Measurements from ENCODE around the gene ADAT1.

The ADAT1 gene

GRCh38 chr16:75559564-75560372 lies 63.3 kb downstream of the ADAT1 start:
- no peak for ATAC-seq
- TF ChIP-seq CREB5 (CRISPR knock-in tag; IDR thresholded peaks at IDR 0.05; ENCODE audit: low read depth): no peak
- no peak for TF ChIP-seq POU6F1 (CRISPR knock-in tag; IDR thresholded peaks at IDR 0.05; ENCODE audit: borderline replicate concordance, low read depth)
- TF ChIP-seq ZC3H10 (CRISPR knock-in tag; IDR thresholded peaks at IDR 0.05): no peak
- no peak for TF ChIP-seq CSRNP3 (CRISPR knock-in tag; IDR thresholded peaks at IDR 0.05)
- TF ChIP-seq ESRRG (CRISPR knock-in tag; IDR thresholded peaks at IDR 0.05): no peak
- TF ChIP-seq SNAI2 (CRISPR knock-in tag; IDR thresholded peaks at IDR 0.05): no peak
- no peak for TF ChIP-seq OSR1 (CRISPR knock-in tag; IDR thresholded peaks at IDR 0.05)
- TF ChIP-seq ISL1 (CRISPR knock-in tag; IDR thresholded peaks at IDR 0.05): no peak
- no peak for TF ChIP-seq ZFP3 (CRISPR knock-in tag; IDR thresholded peaks at IDR 0.05)
- TF ChIP-seq ZNF8 (CRISPR knock-in tag; IDR thresholded peaks at IDR 0.05): no peak
- no peak for TF ChIP-seq TOX (CRISPR knock-in tag; IDR thresholded peaks at IDR 0.05; ENCODE audit: borderline replicate concordance)
- no peak for TF ChIP-seq GLIS3 (CRISPR knock-in tag; IDR thresholded peaks at IDR 0.05)
- TF ChIP-seq ARNTL (CRISPR knock-in tag; IDR thresholded peaks at IDR 0.05; ENCODE audit: borderline replicate concordance, low read depth): no peak

GRCh38 chr16:75558846-75559401 lies 64.2 kb downstream of the ADAT1 start:
- TF ChIP-seq TCF4 (CRISPR knock-in tag; IDR thresholded peaks at IDR 0.05; ENCODE audit: borderline replicate concordance): no peak
- TF ChIP-seq GLIS3 (CRISPR knock-in tag; IDR thresholded peaks at IDR 0.05): no peak
- TF ChIP-seq ZFP3 (CRISPR knock-in tag; IDR thresholded peaks at IDR 0.05): no peak
- no peak for ATAC-seq

GRCh38 chr16:75556431-75556950 lies 66.6 kb downstream of the ADAT1 start:
- no peak; the same call in 2 of the 3 replicates for ATAC-seq

More at GRCh38 chr16:75556431-75556950, 66.6 kb downstream of the ADAT1 start:
- TF ChIP-seq ISL1 (CRISPR knock-in tag; IDR thresholded peaks at IDR 0.05): no peak
- TF ChIP-seq ZNF70 (CRISPR knock-in tag; IDR thresholded peaks at IDR 0.05): no peak
- no peak for TF ChIP-seq ZNF565 (CRISPR knock-in tag; conservative IDR thresholded peaks at IDR 0.05; ENCODE audit: low read depth)
- TF ChIP-seq ESRRG (CRISPR knock-in tag; IDR thresholded peaks at IDR 0.05): no peak
- TF ChIP-seq ARNTL (CRISPR knock-in tag; IDR thresholded peaks at IDR 0.05; ENCODE audit: borderline replicate concordance, low read depth): no peak
- TF ChIP-seq ZC3H10 (CRISPR knock-in tag; IDR thresholded peaks at IDR 0.05): no peak
- TF ChIP-seq TSHZ2 (CRISPR knock-in tag; IDR thresholded peaks at IDR 0.05): no peak
- TF ChIP-seq PATZ1 (CRISPR knock-in tag; IDR thresholded peaks at IDR 0.05; ENCODE audit: borderline replicate concordance): no peak
- no peak for TF ChIP-seq OSR1 (CRISPR knock-in tag; IDR thresholded peaks at IDR 0.05)
- TF ChIP-seq CSRNP3 (CRISPR knock-in tag; IDR thresholded peaks at IDR 0.05): no peak
- no peak for TF ChIP-seq ZFP3 (CRISPR knock-in tag; IDR thresholded peaks at IDR 0.05)
- no peak for TF ChIP-seq PPARA (CRISPR knock-in tag; IDR thresholded peaks at IDR 0.05; ENCODE audit: borderline replicate concordance)

Data from SK-N-SH treated with all-trans-retinoic acid at 6 μM for 48 hours (cell line).